Activated CD8-positive, alpha-beta memory T cell treated with anti-CD3 and anti-CD28 coated beads for 4 hours (primary cell): Measurements from ENCODE around the gene NQO2.
A peak's percentile ranks its signal among the peaks of the same experiment; 100 is the strongest.
"Not testable (repeated sequence)": the region's sequence is repeated elsewhere in the genome, so short reads cannot be mapped to it uniquely, and the experiment has no call there.

ENCODE experiments used
- DNase-seq, 2 donors: peaks; one replicate each; pipeline ENCODE4 v3.0.0-alpha.2; 2020; ENCODE audit warnings: low read depth in 2 of 2

Gene NQO2

DNA sequence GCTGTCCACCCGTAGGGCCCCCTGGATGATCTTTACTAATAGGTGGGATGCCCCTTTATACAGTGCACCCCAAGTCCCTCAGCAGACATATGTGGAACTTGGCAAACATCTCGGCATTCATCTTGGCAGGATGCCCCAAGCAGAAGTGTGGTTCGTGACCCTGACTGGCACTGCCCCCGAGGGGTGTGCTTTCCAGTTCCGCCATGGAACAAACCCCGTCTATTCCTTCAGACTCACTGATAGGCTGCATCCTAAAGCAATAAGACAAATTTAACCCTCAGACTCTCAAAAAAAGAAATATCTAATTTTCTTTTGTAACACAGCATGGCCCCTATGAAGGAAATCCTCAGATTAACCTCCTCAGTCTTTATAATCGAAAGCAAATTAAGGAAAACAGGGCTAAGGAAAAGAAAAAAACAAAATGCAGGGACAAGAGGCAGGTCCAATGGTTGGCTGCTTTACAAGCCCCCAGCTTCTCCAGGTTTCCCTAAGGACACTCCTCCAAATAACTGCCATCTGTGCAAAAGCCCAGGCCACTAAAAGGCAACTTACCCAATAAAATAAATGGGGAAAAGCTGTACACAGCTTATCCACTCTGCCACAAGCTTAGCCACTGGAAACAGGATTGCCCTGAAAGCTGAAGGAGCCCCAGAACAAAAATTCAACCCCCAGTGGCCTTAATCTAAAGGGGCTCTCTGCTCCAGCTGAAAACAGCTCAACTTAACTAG is 38.1 kb downstream of the NQO2 start:
- DNase-seq: no peak

DNA sequence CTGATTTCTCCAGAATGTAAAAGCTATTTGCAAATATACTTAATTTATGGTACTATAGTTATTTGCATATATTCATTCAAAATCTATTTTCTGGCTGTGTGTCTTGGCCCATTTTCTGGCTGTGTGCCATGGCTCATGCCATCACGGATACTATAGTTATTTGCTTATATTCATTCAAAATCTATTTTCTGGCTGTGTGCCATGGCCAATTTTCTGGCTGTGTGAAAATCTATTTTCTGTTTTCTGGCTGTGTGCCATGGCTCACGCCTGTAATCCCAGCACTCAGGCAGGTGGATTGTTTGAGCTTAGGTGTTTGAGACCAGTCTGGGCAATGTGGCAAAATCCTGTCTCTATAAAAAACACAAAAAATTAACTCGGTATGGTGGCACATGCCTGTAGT is 39.7 kb downstream of the NQO2 start:
- no peak for DNase-seq

DNA sequence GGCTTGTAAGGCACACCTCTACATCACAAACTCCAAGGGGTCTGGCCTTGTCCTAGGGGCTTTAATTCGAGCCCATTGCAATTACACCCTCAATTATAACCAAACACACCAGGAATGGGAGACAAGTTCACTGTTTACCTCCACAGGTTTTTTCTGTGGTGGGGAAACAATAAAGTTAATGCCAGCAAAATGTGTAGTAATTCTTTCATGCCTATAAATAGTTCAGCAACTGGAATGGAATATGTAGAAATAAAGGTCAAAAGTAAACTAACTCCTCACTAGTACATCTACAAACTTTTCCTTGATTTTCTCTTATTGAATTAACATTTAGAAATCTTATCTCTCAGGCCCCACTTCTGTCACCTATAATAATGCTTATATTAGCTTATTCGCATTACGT is 41.5 kb downstream of the NQO2 start:
- no peak for DNase-seq

DNA sequence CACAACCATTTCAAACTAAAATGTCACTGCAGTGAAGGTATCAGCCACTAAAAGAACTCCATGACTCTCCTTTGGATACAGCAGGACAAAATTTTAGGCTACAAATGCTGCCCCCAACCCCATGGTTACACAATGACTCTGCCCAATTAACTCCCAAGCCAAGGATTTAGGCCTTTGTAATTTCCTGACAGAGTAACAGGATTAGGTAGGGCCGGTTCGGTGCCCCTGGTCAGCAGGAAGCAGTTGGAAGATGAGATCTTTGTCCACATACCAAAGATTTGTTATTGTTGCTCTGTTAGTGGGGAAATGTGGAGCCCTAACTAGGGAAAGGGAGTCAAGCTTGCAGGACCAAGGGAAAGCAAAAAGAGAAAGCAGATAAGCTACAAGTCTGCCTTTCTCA is 41.9 kb downstream of the NQO2 start:
- DNase-seq: no peak

DNA sequence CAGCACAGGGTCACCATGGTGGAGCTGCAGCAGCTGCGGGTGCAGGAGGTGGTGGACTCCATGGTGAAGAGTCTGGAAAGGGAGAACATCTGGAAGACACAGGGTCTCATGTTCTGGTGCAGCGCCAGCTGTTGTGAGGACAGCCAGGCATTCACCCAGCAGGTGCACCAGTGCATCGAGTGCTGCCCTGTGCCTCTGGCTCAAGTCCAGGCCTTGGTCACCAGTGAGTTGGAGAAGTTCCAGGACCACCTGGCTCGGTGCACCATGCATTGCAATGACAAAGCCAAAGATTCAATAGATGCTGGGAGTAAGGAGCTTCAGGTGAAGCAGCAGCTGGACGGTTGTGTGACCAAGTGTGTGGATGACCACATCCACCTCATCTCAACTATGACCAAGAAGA is 45.7 kb downstream of the NQO2 start:
- no peak for DNase-seq

DNA sequence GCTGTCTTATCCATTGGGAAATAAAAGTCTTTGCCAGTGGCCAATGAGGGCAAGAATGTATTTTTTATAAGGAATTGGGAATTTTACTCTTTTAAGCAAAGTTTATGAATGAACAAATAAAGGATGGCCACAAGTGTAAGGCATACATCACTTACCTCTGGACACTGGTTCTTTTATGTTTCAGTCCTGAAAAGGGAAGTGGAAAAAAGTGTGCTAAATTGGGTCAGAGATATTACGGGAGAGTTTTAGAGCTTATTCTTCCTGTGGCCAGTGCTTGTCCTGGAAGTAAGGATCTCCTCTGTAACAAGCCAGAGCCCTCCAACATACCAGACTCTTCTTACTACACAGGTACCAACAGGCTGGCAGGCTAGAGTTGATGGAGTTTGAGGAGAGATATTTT is 46.1 kb downstream of the NQO2 start:
- DNase-seq: no peak

DNA sequence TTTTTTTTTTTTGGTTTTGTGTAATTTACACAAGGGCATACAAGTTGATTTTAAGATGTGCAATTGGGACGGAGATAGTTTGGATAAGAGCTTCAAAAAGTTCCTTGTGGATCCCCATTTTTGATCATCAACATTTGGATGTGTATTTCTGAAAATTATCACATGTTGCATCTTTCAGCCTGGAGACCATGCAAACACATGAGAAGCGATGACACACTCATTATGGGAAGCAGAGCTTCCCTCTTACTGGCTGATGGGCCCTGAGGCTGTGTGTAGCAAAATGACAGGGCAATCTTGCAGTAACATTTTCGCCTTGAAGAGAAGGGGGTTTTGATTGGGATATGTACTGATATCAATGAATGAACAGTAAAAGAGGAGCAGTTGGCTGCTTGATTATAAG is 46.6 kb downstream of the NQO2 start:
- DNase-seq: no peak

DNA sequence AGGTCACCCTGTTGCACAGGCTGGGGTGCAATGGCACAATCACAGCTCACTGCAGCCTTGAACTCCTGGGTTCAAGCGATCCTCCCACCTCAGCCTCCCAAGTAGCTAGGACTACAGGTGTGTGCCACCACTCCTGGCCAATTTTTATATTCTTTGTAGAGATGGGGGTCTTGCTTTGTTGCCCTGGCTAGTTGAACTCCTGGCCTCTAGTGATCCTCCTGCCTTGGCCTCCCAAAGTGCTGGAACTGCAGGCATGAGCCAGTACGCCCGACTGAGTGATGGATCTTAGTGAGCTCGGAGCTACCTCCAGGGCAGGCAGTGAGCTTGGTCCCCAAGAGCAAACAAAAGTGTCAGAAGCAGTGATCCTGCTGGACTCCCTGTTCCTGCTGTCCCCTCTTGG is 48.3 kb downstream of the NQO2 start:
- DNase-seq: not testable (repeated sequence)

DNA sequence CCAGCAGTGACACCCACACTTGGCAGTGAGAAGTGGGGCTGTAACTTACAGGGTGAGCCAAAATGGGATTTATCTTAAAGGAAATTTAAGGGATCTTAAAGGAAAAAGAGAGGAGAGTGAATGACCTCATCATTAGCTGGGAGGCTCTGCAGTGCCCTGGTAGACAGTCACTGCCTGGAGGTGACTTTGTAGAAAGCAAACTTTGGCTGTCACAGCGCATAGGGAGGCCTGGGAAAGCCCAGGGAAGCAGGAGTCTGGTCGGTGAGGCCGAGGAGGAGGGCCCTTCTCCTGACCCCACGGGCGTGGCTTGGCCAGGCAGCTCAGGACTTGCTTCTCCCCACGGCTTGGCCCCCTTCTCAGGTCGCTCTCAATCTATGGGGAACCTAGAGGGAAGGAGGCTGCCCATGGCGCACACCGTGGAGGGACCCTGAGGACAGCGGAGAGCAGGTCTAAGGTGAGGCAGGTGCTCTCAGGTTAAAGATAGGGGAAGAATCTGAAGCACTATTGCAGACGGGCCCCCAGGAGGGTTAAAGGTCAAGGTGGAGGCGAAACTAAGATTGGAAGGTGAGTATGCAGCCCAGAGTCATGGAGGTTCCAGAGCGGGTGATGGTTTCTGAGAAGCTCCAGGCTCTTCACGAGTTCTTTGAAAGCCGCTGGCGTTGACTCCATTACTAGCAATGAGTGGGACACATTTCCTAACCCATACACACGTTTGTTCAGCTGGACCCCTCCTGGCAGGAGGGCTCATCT is 53.0 kb downstream of the NQO2 start:
- no peak for DNase-seq

DNA sequence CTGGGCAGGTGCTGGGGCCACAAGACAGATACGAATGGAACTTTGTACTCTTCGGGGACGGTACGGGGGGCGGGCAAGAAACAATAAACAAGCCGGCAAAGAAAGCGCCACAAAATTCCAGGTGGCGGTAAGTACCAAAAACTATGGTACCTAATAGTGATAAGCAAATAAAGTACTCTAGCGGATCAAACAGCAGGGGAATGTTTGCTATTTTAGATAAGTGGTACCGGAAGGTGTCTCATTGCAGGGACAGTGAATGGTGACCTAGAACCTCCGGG is 53.5 kb downstream of the NQO2 start:
- DNase-seq: no peak

DNA sequence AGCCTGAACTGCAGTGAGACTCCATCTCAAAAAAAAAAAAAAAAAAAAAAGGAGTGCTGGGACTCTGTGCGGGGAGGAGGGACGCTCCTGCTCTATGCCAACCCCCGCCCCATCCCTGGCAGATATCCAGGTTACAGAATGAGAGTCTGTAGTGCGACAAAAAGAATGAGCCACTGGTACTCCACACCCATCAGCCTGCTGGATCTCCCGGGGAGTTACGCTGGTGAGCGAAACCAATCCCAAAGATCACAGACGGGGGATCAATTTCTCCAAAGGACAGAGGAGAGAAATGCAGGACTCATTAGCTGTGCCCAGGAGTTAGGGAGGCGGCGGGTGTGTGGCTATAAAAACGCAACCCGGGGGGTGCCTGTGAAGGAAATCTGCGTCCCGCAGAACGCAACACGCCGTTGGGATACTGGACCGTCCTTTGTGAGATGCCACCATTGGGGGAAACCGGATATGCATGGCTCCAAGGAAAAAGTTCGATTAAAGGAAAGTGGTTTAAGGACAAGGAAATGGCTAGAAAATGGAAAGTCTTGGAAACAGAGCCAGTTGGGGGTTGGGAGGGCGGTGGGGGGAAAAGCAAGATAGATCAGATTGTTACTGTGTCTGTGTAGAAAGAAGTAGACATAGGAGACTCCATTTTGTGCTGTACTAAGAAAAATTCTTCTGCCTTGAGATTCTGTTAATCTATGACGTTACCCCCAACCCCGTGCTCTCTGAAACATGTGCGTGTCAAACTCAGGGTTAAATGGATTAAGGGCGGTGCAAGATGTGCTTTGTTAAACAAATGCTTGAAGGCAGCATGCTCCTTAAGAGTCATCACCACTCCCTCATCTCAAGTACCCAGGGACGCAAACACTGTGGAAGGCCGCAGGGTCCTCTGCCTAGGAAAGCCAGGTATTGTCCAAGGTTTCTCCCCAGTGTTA is 54.8 kb downstream of the NQO2 start:
- not testable (repeated sequence) for DNase-seq

DNA sequence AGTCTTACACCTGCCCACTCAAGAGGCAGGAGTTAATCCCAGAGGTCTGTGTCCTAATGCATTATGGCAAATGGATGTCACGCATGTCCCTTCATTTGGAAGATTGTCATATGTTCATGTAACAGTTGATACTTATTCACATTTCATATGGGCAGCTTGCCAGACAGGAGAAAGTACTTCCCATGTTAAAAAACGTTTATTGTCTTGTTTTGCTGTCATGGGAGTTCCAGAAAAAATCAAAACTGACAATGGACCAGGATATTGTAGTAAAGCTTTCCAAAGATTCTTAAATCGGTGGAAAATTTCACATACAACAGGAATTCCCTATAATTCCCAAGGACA is 55.4 kb downstream of the NQO2 start:
- not testable (repeated sequence) for DNase-seq

DNA sequence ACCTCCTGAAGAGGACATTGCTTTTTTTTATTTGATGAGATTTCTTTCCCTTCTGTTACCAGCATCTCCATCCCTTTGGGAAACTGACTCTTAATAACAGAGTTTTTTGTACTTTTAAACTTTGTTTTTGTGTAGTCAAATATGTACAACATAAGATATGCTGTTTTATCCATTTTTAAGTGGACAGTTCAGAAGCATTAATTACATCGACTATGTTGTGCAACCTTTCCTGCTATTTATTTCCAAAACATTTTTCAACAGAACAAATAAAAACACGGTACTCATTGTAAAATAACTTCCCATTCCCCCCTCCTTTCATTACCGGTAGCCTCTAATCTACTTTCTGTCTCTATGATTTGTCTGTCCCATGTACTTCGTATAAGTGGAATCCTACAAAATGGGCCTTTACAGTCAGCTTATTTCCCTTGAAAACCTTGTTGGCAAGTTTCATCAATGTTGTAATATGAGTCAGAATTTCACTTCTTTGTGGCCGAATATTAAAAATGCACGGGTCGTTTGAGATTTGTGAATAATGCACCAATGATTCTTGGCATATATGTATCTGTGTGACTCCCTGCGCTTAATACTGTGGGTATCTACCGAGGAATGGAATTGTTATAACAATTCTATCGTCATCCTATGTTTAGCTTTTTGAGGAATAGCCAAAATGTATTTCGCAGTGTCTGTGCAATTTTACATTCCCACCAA is 57.5 kb downstream of the NQO2 start:
- no peak for DNase-seq

DNA sequence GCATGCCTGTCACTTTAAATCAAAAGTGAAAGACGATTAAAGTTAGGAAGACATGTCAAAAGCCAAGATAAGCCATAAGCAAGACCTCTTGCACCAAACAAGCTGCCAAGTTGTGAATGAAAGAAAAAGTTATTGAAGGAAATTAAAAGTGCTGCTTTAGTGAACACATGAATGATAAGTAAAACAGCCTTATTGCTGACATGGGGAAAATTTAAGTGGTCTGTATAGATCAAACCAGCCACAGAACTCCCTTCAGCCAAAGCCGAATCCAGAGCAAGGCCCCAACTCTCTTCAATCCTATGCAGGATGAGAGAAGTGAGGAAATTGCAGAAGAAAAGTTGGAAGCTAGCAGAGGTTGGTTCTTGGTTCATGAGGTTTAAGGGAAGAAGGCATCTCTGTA is 59.3 kb downstream of the NQO2 start:
- DNase-seq: no peak

DNA sequence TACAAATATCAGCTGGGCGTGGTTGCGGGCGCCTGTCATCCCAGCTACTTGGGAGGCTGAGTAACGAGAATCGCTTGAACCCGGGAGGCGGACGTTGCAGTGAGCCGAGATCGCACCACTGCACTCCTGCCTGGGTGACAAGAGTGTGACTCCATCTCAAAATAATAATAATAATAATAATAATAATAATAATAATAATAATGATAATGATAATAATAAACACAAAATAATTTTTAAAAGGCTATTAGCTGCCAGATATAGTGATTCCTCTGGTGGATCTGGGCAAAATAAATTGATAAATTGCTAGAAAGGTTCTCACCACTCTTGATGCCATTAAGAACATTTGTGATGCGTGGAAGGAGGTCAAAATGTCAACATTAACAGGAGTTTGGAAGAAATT is 60.4 kb downstream of the NQO2 start:
- not testable (repeated sequence) for DNase-seq

DNA sequence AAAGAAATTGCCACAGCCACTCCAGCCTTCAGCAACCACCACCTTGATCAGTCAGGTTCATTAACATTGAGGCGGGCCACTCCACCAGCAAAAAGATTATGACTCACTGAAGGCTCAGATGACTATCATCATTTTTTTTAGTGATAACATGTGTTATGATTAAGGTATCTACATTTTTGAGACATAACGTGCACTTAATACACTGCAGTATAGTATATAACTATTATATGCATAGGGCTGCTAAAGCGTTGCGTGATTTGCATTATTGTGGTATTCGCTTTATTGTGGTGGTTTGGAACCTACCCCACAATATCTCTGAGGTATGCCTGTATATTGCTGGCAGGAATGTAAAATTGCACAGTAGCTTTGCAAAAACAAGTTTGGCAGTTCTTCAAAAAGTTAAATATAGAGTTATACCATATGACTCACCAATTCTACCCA is 61.8 kb downstream of the NQO2 start:
- no peak for DNase-seq

DNA sequence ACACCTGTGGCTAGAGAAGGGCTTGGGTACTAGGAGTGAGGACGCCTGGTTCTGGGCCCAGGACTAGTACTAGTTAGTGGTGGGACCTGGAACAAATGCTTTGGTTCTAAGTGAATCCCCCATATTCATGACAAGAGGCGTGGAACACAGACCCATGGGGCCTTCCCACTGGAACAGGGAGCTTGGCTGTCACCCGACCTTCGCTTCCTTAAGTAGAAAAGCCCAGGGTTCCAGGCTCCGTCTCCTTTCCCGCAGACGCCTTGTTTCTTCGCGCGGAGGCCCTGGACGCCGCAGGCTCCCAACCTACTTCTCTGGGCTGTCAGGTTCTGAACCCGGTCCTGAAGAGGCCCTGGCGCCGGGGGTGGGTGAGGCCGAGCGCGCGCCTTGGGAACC is 63.6 kb downstream of the NQO2 start:
- not testable (repeated sequence) for DNase-seq

DNA sequence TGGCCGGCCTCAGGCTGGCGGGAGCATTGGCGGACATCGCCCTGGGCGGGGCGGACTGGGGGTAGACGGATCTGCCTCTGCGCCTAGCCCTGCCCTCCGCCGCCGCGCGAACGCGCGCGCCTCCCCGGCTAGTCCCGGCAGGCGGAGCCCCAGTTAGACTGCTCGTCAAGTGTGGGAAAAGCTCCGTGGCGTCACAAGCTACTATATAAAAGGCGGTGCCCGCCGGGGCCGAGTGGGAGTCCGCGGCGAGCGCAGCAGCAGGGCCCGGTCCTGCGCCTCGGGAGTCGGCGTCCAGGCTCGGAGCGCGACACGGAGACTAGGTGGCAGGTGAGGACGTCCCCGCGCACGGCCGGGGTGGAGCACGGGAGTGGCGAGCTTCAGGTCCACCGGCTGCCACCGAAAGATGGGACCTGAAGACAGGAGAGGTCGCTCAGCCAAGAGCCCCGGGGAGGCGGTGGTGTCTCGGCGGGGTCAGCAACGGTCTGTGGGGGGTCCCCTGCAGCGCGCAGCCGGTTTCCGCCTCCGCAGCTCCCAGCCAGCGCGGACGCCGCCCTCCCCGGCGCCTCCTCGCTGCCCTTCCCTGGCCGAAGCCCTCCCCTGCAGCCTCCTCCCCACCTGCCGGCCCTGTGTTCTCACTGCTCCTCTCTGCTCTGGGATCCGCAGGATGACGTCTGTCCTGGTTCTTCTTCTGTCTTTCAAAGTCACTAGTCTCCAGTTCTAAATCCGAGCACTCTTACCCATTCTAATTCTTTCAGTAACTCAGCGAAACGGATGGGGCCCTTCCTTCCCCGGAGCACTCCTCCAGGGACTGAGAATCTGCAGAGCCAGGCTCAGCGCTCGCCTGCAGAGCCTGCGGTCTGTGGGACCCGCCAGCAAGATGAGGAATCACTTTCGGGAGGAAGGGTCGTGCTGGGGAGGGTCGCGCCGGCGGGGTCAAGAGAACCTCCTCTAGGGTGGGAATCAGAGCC is 64.3 kb downstream of the NQO2 start:
- DNase-seq: peak; percentile 79 to 86

DNA sequence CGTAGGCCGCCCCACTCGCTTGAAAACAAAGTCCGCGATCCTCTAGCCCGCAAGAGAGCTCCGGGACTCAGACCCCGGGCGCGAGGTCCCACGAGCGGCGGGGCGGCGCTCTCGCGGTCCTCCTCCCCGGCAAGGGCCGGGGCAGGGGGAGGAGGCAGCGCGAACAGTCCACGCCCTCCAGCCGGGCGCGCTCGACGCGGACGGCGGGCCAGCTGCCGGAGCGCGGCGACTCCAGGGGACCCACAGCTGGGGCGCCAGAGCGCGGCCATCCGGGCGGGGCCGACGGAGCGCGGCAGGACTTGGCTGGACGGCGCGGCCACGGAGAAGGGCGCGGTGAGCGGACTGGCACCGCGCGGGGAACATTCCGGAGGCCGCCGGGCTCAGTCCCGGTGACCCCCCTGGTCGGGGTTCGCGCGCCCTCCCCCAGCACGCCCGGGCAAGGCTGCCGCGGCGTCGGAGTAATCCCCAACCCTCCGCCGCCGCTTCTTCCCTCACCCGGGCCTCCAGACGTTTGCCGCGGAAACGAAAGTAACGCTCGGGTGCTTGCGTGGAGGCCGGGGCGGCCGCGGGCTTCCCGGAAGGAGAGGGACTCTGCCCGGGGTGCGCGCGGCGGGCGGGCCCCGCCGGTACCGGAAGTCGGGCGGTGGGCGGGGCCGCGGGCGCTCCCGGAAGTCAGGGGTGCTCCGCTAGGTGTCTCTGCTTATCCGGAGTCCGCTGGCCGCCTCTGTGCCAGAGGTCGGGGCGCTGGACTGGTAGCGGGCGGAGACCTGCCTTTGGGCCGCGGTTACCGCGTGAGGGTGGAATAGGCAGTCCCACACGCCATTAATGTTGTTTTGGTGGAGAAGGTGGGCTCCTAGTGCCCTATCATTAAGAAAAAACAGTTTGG is 68.9 kb downstream of the NQO2 start, which contains the start of gene RIPK1:
RIPK1 (plus strand) TSS at position 166 of the 886 bp plus-strand sequence. CDS start 8,330 bp downstream, outside the sequence.
- peak; percentile 85 to 90 for DNase-seq
